GM12864 (cell line): Measurements from ENCODE around the gene LMCD1.

Experiments used
- DNase-seq: peaks from one replicate; pipeline ENCODE4 v3.0.0-alpha.2; 2011; ENCODE audit warnings: low read depth
- H3K4me3 ChIP-seq: 2 replicates; pipeline ENCODE4 v1.5.1; 2011; ENCODE audit warnings: mild to moderate bottlenecking, low read depth, low read length, control low read depth
- CTCF ChIP-seq: IDR thresholded peaks from 2 replicates; pipeline ENCODE4 v1.5.1; 2011; ENCODE audit warnings: low read depth, mild to moderate bottlenecking, moderate library complexity, low read length, control low read depth, inconsistent platforms; ENCODE audit errors: missing control alignments

Gene LMCD1

GRCh38 chr3:8538913-8539312, 37.3 kb downstream of the LMCD1 start:
- H3K4me3 ChIP-seq = no peak overlapping the region
- no peak for TF ChIP-seq CTCF
- no peak for DNase-seq

- no peak for TF ChIP-seq CTCF
- DNase-seq = no peak
- no peak overlapping the region for H3K4me3 ChIP-seq
These were observed 37.8 kb downstream of the LMCD1 start for GRCh38 chr3:8539419-8539818.

- TF ChIP-seq CTCF = no peak
- H3K4me3 ChIP-seq = no peak overlapping the region
- DNase-seq = no peak
These were observed 38.8 kb downstream of the LMCD1 start for GRCh38 chr3:8540456-8540855.

- TF ChIP-seq CTCF = no peak
- no peak overlapping the region for H3K4me3 ChIP-seq
- DNase-seq = no peak
These were observed 39.9 kb downstream of the LMCD1 start for GRCh38 chr3:8541486-8541885.

- no peak for TF ChIP-seq CTCF
- H3K4me3 ChIP-seq = no peak overlapping the region
- no peak for DNase-seq
These were observed 40.8 kb downstream of the LMCD1 start for GRCh38 chr3:8542190-8543135.

GRCh38 chr3:8546609-8547008, 45.0 kb downstream of the LMCD1 start:
- no peak overlapping the region for H3K4me3 ChIP-seq
- no peak for DNase-seq
- TF ChIP-seq CTCF = no peak
